ENCODE results near the gene CCDC175.

Gene CCDC175

DNA sequence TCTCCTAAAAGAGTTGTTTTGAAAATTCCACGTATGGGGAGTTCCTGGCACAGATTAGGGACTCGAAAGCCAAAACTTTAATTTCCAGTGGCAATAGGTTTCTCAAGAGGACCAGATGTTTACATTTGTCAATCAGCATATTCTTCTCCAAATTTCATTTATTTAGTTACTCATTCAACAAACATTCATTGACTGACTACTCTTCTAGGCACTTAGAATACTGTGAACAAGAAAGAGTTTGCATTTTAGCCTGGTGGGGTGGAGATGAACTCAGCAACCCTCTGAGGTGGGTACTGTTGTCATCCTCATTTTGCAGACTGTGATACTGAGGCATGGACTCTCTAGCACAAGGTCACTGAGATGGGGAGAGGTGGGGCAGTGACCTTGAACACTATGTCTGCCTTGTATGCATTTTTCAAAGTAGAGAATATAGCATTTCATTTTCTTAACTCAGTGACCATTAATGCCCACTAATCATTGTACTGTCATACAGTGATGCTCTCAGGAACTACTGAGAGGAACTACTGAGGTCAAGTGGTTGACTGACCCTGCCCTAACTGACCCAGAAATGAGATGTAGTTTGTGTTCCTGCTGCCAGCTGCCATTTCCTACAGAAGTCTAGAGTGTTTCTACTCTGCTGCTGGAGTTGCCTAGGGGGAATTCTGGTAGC, 94.6 kb downstream of the CCDC175 start:
- DNase-seq: no peak

DNA sequence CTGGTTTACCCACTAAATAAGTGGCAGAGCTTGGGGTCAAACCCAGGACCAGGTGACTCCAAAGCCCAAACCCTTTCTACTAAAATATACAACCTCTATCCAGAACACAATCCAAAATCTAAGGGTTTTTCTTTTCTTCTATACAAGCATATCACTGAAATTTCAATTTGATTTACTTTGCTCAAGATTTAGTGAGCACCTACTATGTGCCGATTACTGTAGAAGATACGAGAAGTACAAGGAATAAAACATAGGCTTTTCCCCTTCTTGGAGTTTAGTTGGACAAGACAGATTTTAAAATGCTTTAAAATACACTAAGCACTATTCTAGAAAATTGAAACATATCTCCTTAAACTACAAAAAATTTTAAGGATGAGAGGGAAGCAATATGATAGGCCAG, 95.2 kb downstream of the CCDC175 start:
- DNase-seq: no peak

GRCh38 chr14:59480166-59480565, 96.4 kb downstream of the CCDC175 start:
- no peak for DNase-seq

DNA sequence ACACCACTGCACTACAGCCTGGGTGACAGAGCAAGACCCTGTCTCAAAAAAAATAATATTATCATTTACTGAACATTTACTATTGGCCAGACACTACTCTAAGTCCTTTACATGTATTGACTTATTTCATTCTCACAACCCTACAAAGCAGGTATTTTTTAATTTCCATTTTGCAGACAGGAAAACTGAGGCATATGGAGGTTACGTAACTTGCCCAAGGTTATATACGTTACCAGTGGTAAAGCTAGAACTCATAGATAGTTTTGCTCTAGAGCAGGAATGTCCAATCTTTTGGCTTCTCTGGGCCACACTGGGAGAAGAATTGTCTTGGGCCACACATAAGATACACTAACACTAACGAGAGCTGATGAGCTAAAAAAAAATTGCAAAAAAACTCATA, 98.1 kb downstream of the CCDC175 start:
- DNase-seq: no peak

GRCh38 chr14:59475709-59476108, 100.9 kb downstream of the CCDC175 start:
- DNase-seq: no peak

DNA sequence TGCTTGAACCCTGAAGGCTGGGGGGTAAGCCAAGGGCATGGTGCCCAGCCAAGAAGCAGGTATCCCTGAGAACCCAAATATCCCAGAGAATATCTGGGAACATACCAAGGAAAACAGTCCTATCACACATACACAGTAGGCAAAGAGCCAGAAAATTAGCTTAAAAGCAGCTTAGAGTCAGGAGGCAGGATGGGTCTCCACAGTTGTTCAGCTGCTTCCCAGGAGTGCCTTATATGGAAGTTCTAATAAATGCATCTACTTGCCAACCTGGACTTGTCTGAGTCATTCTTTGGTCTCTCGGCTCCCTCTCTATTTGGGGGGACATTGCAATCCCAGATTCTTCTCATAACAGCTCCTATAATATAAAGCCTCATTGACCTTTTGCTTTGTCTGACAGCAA, 102.4 kb downstream of the CCDC175 start:
- DNase-seq: no peak

GRCh38 chr14:59465316-59466135, 111.1 kb downstream of the CCDC175 start, which contains the start of gene GPR135:
Gene GPR135, minus strand, starts transcription at chr14:59465380. Its CDS starts 154 bp downstream, at chr14:59465226.
- no peak for DNase-seq

DNA sequence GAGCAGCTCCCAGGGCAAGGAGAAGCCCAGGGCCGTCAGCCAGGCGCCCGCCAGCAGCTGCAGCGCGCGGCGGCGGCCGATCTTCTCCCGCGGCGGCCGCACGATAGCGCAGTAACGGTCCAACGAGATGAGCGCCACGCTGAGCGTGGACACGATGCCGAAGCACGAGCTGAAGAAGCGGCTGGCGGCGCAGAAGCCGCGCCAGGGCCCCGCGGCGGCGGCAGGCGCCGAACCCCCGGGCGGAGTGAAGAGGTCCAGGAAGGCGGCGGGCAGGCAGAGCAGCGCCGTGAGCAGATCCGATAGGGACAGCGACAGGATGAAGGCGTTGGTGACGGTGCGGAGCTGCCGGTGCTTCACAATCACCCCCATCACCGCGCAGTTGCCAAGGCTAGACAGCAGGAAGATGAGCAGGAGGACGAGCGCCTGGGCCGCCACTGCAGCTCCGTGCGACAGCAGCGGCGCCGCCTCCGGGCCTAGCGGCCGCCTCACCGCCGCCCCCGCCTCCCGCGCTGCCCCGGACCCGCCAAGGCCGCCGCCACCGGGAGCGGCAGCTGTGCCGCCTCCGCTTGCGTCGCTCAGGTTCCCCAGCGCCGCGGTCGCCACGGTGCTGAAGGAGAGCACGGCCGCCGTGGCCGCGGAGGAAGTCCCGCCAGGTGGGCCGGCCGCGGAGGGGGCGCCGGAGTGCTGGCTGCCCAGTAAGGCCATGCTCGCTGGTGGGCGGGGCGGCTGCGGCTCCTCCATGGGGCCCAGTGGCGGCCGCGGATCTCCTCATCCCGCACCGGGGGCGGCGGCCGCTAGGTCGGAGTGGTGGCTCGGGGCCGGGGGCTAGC, 111.9 kb downstream of the CCDC175 start:
- peak; percentile 22 for DNase-seq

DNA sequence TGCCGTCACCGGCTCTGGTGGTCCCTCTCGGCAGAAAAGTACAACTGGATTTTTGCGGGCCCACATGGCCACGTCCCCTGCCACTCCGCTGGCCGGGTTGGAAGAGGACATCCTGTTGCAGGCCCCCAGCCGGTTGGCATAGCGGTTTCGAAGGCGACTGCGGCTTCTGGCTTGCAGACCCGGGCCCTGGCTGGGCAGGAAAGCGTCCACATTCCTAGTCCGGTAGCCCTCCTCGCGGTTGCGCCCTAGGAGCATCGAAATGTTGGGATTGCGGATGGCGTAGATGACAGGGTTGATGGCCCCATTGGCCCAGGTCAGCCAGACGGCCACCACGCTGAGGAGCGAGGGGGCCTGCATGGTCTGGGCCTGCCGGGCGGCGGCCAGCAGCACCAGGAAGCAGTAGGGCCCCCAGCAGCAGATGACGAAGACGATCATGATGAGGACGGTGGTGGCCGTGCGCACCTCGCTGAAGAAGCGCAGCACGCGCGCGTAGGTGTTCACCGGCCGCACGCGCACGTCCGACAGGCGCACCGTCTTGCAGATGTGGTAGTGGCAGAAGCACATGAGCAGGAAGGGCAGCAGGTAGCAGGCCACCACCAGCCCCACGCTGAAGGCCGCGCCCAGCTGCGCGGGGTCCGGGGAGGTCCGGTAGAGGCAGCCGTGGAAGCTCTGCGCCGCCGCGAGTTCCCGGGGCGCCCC, 112.7 kb downstream of the CCDC175 start:
- no peak for DNase-seq

GRCh38 chr14:59461891-59462290, 114.7 kb downstream of the CCDC175 start:
- no peak for DNase-seq

- no peak for DNase-seq
Measured at GRCh38 chr14:59460378-59460777, 116.2 kb downstream of the CCDC175 start.

GRCh38 chr14:59458486-59458885, 118.1 kb downstream of the CCDC175 start:
- DNase-seq: no peak

DNA sequence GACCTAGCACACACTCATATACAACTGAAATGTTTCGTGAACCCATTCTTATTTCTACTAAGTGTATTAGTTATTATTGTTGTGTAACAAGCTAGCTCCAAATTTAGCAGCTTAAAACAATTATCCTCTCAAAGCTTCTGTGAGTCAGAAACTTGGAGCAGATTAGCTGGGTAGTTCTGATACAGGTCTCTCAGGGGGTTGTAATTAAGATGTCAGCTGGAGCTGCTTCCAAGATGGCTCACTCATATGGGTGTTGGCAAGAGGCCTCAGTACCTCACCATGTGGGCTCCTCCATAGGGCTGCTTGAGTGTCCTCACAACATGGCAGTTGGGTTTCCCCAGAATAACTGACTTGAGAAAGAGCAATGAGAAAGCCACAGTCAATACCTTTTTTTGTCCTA, 121.2 kb downstream of the CCDC175 start:
- DNase-seq: no peak
